ENCODE data around the gene RPL32. TPM values are rescaled to one million over a fixed set of nuclear protein-coding genes. Genes with fewer than 3 reads are reported as not detected.

Gene RPL32
- total and polyA plus RNA-seq, 9 of the 15 experiments (the other 6 are each of a cell fraction or from before 2014, with no cell fraction given) = 2,738 to 6,200 (median 4,286) TPM

DNA sequence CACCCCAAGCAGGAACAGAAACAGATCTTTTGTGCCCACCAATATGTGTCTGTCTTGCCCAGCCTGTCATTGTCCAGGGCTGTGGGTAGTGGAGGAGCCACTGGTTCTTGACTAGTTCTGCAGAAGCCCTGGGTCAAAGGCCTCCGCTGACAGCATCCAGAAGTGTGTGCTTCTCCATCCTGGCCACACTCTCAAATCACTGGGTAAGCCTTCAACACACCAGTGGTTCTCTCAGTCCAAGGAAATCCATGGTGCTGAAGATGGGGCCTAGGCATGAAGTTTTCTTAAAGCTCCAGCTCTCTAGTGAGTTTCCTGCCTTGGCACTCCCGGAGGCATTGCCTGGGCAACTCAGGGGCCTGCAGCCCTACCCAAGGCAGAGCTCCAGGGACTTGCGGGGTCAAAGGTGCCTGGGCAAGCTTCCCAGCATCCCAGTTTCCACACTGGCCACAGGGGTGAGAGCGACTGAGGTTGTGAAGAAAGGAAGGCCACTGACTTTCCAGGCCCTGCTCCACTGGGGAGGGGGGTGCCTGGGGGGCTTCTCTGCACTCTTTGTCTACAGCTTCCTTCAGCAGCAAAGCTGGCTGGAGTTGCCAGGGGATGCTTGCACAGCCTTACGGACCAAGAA is 37.9 kb upstream of the RPL32 start (continued):
- no peak for TF ChIP-seq ZNF436 (CRISPR knock-in tag; IDR thresholded peaks at IDR 0.05)
- TF ChIP-seq ARID2 (IDR thresholded peaks at IDR 0.05) = no peak
- no peak for TF ChIP-seq SNIP1 (IDR thresholded peaks at IDR 0.05; ENCODE audit: low read depth)
- no peak for TF ChIP-seq RAD51 (IDR thresholded peaks at IDR 0.05; ENCODE audit: borderline replicate concordance, low read depth)
- TF ChIP-seq PATZ1 (CRISPR knock-in tag; IDR thresholded peaks at IDR 0.05; ENCODE audit: borderline replicate concordance) = no peak
- no peak for TF ChIP-seq ATF7 (IDR thresholded peaks at IDR 0.05)
- no peak for TF ChIP-seq EZH2 (IDR thresholded peaks at IDR 0.05; ENCODE audit: borderline replicate concordance, low read depth, low read length)
- TF ChIP-seq MBD2 (IDR thresholded peaks at IDR 0.05; ENCODE audit: borderline replicate concordance, low read depth) = no peak
- no peak for TF ChIP-seq HLTF (IDR thresholded peaks at IDR 0.05)
- no peak for TF ChIP-seq WHSC1 (IDR thresholded peaks at IDR 0.05; ENCODE audit: low read length)
- TF ChIP-seq TCF3 (CRISPR knock-in tag; IDR thresholded peaks at IDR 0.05) = no peak
- no peak for TF ChIP-seq NR2F6 (CRISPR knock-in tag; IDR thresholded peaks at IDR 0.05)
- no peak for TF ChIP-seq NR2C1 (IDR thresholded peaks at IDR 0.05)
- peak; percentile 71 for TF ChIP-seq NR2C1 (tag; IDR thresholded peaks at IDR 0.05)
- no peak for TF ChIP-seq THRAP3 (IDR thresholded peaks at IDR 0.05; ENCODE audit: borderline replicate concordance)
- TF ChIP-seq, protein P1, sequence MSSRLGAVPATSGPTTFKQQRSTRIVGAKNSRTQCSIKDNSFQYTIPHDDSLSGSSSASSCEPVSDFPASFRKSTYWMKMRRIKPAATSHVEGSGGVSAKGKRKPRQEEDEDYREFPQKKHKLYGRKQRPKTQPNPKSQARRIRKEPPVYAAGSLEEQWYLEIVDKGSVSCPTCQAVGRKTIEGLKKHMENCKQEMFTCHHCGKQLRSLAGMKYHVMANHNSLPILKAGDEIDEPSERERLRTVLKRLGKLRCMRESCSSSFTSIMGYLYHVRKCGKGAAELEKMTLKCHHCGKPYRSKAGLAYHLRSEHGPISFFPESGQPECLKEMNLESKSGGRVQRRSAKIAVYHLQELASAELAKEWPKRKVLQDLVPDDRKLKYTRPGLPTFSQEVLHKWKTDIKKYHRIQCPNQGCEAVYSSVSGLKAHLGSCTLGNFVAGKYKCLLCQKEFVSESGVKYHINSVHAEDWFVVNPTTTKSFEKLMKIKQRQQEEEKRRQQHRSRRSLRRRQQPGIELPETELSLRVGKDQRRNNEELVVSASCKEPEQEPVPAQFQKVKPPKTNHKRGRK (tag; IDR thresholded peaks at IDR 0.05) = no peak
- no peak for TF ChIP-seq MYBL2 (IDR thresholded peaks at IDR 0.05; ENCODE audit: low read depth)
- no peak for TF ChIP-seq MYBL2 (CRISPR knock-in tag; IDR thresholded peaks at IDR 0.05; ENCODE audit: borderline replicate concordance)
- TF ChIP-seq SAFB2 (IDR thresholded peaks at IDR 0.05; ENCODE audit: borderline replicate concordance, low read depth, low read length, severe bottlenecking) = no peak
- TF ChIP-seq ZNF75A (CRISPR knock-in tag; IDR thresholded peaks at IDR 0.05) = no peak
- no peak for TF ChIP-seq TBP (optimal IDR thresholded peaks at IDR 0.05; ENCODE audit: low read depth, low read length)
- TF ChIP-seq NFATC3 (IDR thresholded peaks at IDR 0.05) = no peak
- TF ChIP-seq ZNF165 (CRISPR knock-in tag; IDR thresholded peaks at IDR 0.05; ENCODE audit: borderline replicate concordance) = 0 out of 2 replicates have a peak, but pooled peaks have one; percentile 57
- TF ChIP-seq GABPA (tag; conservative IDR thresholded peaks at IDR 0.05; ENCODE audit: low read depth) = no peak
- TF ChIP-seq KAT2B (IDR thresholded peaks at IDR 0.05; ENCODE audit: low read depth, low read length) = no peak
- no peak for TF ChIP-seq ZNF764 (CRISPR knock-in tag; IDR thresholded peaks at IDR 0.05; ENCODE audit: low read depth)
- no peak for TF ChIP-seq RBM17 (IDR thresholded peaks at IDR 0.05; ENCODE audit: borderline replicate concordance, low read depth, low read length)
- 0 out of 2 replicates have a peak, but pooled peaks have one; percentile 26 for TF ChIP-seq CHCHD3 (CRISPR knock-in tag; IDR thresholded peaks at IDR 0.05)
- no peak for TF ChIP-seq PURB (CRISPR knock-in tag; IDR thresholded peaks at IDR 0.05; ENCODE audit: low read depth)
